Activated T-helper 1 cell treated with anti-CD3 and anti-CD28 coated beads, Interleukin-2, amount 50 U/mL, for 16 hours (primary cell): ENCODE data around the gene FBXO11.
"Not testable (repeated sequence)": the region's sequence is repeated elsewhere in the genome, so short reads cannot be mapped to it uniquely, and the experiment has no call there.

ENCODE experiments used
- DNase-seq, 2 donors: peaks; one replicate each; pipeline ENCODE4 v3.0.0-alpha.2; 2020; ENCODE audit warnings: low read depth in 1 of 2, low spot score in 1 of 2

FBXO11 gene

DNA sequence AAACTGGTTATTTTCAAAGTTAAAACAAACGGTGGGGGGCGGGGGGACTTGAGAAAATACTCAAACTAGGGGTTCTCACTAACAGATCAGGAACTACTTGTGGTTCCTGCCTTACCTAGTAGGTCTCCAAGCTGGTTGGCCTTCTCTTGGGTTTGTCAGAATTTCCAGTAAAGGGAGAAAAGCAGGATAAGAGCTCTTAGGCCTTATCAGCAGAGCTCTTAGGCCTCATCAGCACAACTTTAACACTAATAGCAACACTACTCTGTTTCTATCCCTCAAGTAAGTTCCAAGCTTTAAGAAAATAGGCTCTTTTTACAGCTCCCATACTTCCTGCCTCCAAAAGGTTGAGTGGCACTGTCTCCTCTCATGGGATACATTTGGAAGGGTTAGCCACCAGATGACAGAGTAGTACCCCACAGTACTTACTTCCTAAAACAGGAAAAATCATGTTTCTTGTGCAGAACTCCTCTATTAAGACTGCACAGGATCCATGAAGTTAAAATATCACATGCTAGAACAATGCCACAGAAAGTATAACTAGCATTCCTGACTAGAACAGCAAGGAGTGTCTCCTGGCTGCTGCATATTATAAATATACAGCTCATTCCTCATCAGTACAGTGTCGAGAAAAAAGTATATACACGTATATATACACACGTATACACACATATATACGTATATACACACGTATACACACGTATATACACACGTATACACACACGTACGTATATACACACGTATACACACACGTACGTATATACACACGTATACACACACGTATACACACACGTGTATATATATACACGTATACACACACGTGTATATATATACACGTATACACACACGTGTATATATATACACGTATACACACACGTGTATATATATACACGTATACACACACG is 6.1 kb downstream of the FBXO11 start:
- no peak for DNase-seq

- DNase-seq, result no peak
Observed at GRCh38 chr2:47897883-47898731, 8.2 kb downstream of the FBXO11 start.

- not testable (repeated sequence) for DNase-seq
Observed at GRCh38 chr2:47897191-47897882, 9.0 kb downstream of the FBXO11 start.

- no peak for DNase-seq
Observed at GRCh38 chr2:47896450-47896968, 9.8 kb downstream of the FBXO11 start.

DNA sequence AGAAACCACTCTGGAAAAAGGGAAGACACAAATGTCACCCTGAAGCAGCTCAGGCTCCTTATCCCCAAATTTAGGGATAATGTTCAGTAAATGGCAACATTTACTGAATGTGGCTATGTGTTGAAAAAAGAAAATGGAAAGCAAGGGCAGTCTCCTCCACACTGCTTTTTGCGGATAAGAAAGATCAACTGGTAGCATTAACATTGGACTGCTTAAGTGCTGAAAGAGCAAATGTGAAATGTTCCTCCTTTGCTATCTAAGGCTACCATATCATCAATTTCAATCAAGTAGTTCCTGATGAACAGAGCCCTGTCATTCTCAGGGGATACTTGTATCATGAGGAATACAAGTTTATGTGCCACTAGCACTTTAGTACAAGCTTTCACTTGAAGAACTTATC is 12.5 kb downstream of the FBXO11 start:
- no peak for DNase-seq

DNA sequence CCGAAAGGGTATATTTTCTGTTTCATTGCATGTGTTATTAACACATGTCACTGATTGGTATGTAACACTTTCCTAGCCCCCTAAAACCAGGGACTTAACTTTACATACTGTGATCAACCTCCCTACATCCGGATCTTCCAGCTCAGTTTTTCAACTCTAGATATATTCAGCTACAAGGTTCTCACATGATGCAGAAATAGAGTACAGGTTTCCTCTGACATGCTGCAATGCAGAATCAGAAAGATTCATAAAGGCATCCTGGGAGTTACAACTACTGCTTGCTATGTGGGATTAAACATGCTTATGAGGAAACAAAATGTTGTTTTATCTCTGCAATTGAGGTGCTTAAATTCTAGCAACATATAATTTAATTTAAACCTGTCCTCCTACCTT is 14.0 kb downstream of the FBXO11 start:
- DNase-seq, result no peak

DNA sequence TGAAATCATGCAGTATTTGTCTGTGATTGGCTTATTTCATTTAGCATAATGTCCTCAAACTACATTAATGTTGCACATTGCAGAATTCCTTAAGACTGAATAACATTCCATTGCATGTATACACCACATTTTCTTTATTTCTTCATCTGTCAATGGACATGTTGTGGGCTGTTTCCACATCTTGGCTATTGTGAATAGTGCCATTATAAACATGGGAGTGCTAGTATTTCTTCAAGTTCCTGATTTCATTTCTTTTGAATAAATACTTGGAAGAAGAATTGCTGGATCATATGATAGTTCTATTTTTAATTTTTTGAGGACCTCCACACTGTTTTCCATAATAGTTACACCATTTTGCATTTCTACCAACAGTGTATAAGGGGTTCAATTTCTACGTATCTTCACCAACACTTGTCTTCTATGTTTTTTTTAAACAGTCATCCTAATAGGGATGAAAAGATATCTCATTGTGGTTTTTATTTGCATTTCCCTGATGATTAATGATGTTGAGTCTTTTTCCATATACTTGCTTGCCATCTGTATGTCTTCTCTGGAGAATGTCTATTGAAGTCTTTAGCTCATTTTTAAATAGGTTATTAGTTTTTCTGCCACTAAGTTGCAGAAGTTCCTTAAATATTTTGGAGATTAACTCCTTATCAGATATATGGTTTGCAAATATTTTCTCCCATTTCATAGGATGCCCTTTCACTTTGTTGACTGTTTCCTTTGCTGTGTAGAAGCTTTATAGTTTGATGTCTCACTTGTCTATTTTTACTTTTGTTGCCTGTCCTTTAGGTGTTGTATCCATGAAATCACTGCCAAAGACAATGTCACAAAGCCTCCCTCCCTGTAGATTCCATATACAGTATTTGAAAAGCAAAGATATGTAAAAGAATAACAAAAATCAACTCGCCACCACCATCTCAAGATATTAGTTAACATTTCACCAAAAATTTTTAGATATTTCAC is 14.6 kb downstream of the FBXO11 start:
- DNase-seq, result no peak

DNA sequence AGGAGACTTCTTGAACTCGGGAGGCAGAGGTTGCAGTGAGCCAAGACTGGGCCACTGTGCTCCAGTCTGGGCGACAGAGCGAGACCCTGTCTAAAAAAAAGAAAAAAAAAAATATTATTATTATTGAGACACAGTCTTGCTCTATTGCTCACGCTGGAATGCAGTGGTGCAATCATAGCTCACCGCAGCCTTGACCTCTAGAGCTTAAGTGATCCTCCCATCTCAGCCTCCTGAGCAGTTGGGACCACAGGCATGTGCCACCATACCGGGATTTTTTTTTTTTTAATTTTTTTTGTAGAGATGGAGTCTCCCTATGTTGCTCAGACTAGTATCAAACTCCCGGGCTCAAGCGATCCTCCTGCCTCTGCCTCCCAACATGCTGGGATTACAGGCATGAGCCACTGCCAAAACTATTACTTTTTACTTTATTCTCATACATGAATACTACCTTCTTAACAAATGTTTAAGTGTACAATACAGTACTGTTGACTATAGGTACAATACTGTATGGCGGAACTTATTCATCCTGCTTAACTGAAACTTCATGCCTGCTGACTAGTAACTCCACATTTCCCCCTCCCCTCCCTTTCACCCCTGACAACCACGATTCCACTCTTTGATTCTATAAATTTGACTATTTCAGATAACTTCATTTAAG is 15.5 kb downstream of the FBXO11 start:
- no peak for DNase-seq

GRCh38 chr2:47888581-47889280 is 17.6 kb downstream of the FBXO11 start:
- no peak for DNase-seq

DNA sequence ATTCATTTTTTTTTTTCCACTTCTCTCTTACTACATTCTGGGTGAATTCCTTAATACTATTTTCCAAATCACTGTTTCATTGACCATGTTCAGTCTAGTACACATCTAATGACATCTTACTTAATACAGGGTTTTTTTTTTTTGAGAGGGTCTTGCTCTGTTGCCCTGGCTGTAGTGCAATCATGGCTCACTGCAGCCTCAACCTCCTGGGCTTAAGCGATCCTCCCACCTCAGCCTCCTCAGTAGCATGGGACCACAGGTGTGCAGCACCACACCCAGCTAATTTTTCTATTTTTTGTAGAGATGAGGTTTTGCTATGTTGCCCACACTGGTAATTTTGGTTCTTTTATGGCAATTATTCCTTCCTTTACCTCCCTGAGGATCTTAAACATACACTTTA is 29.4 kb downstream of the FBXO11 start:
- DNase-seq, result no peak

DNA sequence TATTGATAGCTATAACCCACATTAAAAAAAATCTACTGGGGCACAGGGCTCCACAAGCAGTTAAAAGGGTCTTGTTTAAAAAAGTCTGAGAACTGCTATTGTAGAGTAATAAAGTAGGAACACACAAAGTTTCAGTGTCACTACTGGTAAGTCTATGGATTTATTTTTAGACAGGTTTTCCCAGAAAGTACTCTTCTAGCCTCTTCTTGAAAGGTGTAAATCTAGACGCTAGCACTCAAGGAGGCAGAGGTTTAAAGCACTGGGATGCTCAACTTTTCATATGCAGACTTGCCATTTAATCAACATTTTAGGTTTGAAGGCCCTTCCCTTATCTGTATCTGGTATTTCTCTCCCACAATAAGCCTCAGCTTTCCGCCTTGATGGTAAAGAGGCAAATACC is 33.4 kb downstream of the FBXO11 start:
- DNase-seq, result no peak

- no peak for DNase-seq
Observed at GRCh38 chr2:47870641-47871540, 35.4 kb downstream of the FBXO11 start.

DNA sequence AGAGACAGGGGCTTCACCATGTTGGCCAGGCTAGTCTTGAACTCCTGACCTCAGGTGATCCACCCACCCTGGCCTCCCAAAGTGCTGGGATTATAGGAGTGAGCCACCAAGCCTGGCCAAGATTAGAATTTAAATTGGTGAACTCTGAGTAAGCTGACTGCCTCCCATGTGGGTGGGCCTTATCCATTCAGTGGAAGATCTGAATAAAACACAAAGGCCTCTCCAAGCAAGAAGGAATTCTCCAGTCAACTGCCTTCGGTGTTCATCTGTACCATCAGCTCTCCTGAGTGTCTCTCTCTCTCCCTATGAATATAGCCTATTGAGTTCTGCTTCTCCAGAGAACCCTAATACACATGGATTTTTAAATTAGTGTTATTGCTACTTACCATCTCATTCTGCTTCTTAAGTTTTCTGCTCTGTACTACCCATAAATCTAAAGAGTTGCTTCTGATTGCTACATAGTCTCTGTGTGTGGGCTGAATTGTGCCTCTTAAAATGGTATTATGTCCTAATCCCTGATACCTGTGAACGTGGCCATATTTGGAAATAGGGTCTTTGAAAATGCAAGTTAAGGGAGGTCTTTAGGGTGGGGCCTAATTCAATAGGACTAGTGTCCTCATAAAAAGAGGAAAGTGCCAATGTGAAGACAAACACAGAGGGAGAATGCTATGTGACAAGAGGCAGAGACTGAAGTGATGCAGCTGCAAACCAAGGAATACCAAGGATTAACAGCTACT is 36.3 kb downstream of the FBXO11 start:
- DNase-seq, result no peak

DNA sequence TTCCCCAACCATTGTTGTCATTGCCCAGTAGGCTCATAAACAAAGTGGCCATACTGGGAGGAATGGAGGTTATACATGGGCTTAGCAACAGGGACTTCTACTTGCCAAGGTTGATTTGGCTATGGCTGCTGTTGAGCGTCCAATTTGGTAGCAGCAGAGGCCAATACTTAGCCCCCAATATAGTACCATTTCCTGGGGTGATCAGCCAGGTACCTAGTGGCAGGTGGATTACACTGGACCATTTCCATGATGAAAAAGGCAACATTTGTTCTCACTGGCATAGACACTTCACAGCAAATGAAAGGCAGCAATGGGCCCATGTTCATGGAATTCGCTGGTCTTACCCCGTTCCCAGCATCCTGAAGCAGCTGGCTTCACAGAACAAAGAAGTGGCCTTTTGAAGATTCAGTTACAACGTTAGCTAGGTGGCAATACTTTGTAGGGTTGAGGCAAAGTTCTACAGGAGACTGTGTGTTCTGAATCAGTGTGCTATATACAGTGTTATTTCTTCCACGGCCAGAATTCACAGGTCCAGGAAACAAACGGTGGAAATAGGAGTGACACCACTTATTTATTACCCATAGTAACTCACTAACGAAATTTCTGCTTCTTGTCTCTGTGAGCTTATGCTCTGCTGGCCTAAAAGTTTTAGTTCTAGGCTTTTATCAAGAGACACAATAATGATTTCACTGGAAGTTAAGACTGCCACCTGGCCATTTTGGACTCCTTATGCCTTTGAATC is 37.5 kb downstream of the FBXO11 start:
- no peak for DNase-seq

DNA sequence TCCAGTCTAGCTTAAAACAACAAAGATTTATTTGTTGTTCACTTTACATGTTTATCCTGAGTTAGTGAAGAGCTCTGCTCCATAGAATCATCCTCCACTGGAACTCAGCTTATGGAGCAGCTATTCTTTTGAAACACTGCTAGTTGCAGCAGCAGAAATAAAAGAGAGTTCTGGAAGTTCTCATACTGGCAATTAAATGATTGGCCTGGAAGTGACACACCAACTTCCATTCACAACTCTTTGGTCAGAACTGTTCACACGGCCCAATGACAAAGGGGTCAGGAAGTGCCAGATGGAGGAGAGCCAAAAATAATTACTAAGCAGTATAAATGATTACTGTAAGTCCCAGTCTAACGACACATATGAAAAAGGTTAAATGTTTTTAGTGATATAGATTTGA is 39.1 kb downstream of the FBXO11 start:
- DNase-seq, result no peak

- DNase-seq, result no peak
Observed at GRCh38 chr2:47864566-47864965, 41.7 kb downstream of the FBXO11 start.

GRCh38 chr2:47862949-47863348 is 43.3 kb downstream of the FBXO11 start:
- DNase-seq, result no peak
